C4-2B (cell line): ENCODE measurements around the gene SLC35F3.

Experiments
- ZFX ChIP-seq: fragments of 450-650 bp; IDR thresholded peaks from 2 replicates; pipeline ENCODE4 v1.6.1; 2017
- TF ChIP-seq, protein P1 (sequence below): fragments of 450-650 bp; conservative IDR thresholded peaks from 2 replicates; pipeline ENCODE4 v1.5.1; 2017; ENCODE audit warnings: mild to moderate bottlenecking

DNA sequence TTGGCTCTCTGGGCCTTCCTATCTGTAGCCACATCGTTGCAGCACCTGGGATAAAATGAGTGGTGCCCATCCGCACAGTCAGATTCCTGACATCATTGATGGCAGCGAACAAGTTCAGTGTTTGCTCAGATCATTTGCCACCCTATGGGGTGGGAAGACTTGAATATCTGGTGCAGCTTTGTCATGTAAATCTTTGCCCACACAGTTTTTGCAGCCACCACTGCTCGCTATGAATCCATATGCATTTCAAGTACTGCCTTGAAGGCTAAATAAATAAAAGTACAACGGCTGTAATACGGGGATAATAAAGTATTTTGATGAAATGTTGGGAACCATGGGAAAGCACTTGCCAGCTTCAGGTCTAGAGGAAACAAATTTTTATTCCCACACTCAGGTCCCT is 412.5 kb downstream of the SLC35F3 start:
- TF ChIP-seq, protein P1, sequence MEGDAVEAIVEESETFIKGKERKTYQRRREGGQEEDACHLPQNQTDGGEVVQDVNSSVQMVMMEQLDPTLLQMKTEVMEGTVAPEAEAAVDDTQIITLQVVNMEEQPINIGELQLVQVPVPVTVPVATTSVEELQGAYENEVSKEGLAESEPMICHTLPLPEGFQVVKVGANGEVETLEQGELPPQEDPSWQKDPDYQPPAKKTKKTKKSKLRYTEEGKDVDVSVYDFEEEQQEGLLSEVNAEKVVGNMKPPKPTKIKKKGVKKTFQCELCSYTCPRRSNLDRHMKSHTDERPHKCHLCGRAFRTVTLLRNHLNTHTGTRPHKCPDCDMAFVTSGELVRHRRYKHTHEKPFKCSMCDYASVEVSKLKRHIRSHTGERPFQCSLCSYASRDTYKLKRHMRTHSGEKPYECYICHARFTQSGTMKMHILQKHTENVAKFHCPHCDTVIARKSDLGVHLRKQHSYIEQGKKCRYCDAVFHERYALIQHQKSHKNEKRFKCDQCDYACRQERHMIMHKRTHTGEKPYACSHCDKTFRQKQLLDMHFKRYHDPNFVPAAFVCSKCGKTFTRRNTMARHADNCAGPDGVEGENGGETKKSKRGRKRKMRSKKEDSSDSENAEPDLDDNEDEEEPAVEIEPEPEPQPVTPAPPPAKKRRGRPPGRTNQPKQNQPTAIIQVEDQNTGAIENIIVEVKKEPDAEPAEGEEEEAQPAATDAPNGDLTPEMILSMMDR: no peak
- TF ChIP-seq ZFX: no peak
